Left renal pelvis (tissue), 4 donors: ENCODE measurements around the gene HS6ST2. TPM values are rescaled to one million over a fixed set of nuclear protein-coding genes. Genes with fewer than 3 reads are reported as not detected.

Experiments
- DNase-seq, 4 donors: peaks; one replicate each; pipeline ENCODE4 v3.0.0-alpha.2; 2013; ENCODE audit warnings: low read depth in 4 of 4, low spot score in 3 of 4
- polyA plus RNA-seq, 4 donors: library from polyadenylated mRNA; unstranded; fragments of 120-200 nt; gene quantifications; one replicate each; pipeline ENCODE4 v1.2.1, GENCODE V29; 2013; ENCODE audit not compliant: insufficient read length in 4 of 4

Gene HS6ST2
- polyA plus RNA-seq, 4 donors, result 21.6 to 40.2 (median 27.2) TPM

DNA sequence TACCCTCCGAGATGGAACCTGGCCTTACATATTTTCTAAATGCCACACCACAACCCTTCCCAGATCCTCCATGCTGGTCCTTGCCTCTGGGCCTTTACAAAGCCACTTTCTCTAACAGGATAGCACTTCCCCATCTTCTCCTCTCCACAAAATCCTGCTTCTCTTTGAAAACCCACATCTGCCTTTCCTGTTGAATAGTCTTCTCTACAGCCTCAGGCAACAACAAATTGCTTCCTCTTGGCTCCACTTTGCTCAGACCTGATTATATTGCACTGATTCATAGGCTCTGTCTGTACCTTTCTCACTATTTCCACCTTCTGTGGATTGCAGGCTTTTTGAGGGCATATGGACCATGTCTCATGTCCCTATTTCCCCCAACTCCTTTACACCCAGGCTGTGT lies 265.9 kb downstream of the HS6ST2 start:
- DNase-seq, result no peak

GRCh38 chrX:132692066-132692465 lies 266.4 kb downstream of the HS6ST2 start:
- DNase-seq, result no peak

GRCh38 chrX:132689612-132690563 lies 268.5 kb downstream of the HS6ST2 start:
- DNase-seq, result peak in 1 of 4 donors; percentile 0

DNA sequence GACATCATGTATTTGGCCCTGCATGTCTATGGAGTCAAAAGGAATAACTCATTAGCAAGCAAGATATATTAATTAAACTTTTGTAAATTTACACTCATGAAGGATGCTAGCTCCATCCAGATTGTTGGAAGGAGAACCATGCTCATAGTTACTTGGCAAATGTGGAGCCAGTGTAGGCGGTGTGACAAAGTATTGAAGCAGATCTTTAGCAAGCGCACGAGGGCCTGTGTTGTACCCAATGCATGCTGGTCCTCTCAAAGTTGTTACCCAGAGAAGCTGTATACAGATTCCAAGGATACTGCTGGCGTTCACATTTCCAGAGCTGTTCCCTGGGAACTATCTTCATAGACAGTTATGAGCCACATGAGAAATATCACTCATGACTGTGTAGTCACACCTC lies 273.2 kb downstream of the HS6ST2 start:
- no peak for DNase-seq

DNA sequence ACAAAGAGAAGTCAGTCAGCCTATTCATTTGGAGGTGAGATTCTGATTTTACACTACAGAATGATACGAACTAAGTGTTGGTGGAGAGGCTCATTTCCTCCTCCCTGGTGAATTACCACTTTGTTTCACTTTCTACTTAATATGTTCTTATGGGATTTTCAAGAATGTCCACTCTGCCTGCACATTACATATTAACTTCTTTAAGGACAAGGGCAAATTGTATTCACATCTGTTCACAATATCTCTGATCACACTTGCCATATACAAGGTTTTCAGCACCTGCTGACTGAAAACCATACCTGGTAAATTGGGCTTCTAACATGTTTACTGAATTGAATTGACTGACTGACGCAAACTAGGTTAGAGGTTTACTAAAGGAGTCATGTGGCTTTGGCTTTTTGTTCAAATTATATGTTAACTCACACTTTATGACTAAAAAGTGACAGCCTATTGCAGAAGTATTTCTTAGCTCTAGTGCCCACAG lies 281.2 kb downstream of the HS6ST2 start:
- no peak for DNase-seq

GRCh38 chrX:132676561-132677186 lies 281.8 kb downstream of the HS6ST2 start:
- no peak for DNase-seq

DNA sequence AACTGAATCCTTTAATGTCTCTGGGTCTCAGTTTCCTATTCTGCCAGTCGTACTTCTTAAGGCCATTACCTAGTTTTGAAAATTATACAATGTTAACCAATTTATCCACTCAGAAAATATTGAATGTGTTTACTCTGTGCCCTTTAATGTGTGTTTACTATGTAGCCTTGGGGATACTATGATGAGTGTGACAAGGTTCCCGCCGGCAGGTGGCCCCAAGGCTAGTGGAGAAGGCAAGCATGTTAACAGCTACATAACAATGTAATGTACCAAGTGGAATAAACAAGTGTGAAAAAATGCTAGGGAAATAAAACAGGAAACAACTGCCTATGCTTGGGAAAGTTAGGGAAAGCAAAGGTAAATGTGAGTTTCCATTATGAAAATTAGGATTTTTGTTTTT lies 282.3 kb downstream of the HS6ST2 start:
- no peak for DNase-seq

DNA sequence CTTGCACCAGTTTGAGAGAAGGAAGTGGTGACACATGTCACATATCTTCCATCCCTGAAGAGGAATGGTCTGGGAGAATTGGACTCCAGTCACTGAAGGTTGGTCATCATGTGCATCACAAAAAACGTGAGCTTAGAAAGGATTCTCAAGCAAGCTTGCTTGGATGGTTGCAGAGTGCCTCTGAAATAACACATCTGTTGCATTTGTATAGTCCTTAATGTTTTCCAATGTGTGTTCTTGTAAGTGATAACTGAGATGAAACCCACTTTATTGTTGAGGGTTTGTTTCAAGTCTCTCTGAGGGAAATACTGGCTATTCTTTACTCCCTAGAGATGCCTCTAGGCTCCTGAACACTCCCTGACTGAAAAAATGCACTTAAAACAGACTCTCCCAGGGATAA lies 285.1 kb downstream of the HS6ST2 start:
- DNase-seq, result no peak

GRCh38 chrX:132671229-132671641 lies 287.2 kb downstream of the HS6ST2 start:
- DNase-seq, result no peak

DNA sequence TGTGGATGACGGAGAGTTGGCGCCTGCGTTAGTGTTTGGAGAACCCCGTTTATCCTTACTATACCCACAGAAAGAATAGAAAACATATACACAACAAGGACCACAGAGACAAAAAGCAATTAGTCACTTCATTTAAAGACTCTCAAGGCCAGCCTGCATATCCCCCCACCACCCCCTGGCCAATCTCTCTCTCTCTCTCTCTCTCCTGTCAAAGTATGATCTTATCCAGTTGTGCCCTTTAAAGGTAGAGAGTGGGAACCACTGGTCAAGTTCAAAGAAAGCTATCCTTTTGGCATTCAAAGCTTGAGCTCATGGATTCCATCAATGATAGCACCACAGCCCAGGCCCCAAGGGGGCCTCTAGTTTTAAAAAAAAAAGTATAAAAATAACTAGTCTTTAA lies 289.3 kb downstream of the HS6ST2 start:
- no peak for DNase-seq

- no peak for DNase-seq
These were observed 290.3 kb downstream of the HS6ST2 start for GRCh38 chrX:132668178-132668577.

GRCh38 chrX:132665676-132666075 lies 292.8 kb downstream of the HS6ST2 start:
- no peak for DNase-seq

- DNase-seq, result no peak
These were observed 294.2 kb downstream of the HS6ST2 start for GRCh38 chrX:132664273-132664672.

DNA sequence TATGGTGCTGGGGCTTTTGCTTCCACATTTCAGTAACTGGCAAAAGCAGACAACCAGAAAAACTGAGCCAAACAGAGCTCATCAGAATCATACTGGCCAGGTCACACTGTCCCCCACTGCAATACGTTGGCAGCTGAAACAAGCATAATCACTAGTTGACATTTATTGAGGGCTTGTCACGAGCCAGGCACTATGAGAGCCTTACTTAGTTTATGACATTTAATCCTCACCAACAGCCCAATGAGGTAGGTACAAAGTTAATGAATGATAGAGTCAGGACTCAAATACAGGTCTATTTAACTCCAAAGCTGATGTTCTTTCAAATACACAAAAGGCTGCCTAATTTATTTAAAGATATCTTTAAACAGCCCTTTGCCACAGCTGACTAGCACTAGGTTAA lies 295.6 kb downstream of the HS6ST2 start:
- DNase-seq, result no peak

GRCh38 chrX:132657876-132658275 lies 300.6 kb downstream of the HS6ST2 start:
- DNase-seq, result no peak

DNA sequence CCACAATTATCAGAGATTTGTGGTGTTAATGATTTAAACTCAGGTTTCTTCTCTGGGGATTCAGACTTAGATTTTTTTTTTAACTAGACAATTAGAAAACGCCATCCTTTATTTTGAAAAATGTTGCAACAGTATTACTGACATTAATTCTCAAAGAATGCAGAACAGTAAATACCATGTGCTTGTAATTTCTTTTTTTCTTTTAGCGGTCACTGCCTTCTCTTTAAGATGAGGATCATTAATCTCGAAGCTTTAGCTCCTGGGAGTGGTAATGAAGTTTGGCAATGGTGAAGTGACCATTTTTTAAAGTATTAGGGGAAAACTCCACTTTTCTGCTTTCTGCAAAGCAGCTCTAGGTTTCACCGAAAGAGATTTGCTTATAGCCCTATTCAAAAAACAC lies 305.6 kb downstream of the HS6ST2 start:
- DNase-seq, result no peak

DNA sequence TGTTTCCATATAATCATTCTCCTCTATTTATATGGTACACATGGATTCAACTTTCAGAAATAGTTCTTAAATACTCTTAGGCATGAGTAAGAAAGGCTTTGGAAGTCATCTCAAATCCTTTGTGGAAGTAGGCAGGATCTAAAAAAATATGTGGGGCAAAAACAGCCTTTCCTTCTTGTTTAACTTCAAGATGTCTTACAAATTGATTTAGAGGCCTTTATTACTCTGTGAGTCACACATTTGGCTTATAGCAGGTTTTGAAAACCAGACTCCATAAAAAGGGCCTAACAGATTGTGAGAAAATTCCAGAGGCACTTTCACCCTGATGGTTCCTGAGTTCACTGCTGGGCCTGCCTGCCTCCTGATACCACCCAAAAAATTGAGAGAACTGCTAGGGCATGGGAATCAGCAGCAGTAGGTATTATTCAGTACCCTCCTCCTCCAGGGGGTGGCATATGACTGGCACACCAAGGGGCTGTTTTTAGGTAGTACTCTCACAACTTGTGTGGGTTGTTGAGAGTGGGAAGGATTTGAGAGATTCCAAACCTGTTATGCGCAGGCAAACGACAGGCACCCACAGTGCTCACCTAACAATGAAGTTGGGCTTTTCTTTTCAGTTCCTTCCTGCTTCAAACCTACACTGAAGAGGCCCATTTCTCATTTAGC lies 306.9 kb downstream of the HS6ST2 start:
- no peak for DNase-seq

GRCh38 chrX:132648895-132649294 lies 309.5 kb downstream of the HS6ST2 start:
- DNase-seq, result no peak

- no peak for DNase-seq
These were observed 319.0 kb downstream of the HS6ST2 start for GRCh38 chrX:132639446-132639845.

- DNase-seq, result no peak
These were observed 320.1 kb downstream of the HS6ST2 start for GRCh38 chrX:132638313-132638712.

GRCh38 chrX:132636080-132636479 lies 322.3 kb downstream of the HS6ST2 start:
- DNase-seq, result no peak
